Measurements from ENCODE around the gene POMT1. TPM values are rescaled to one million over a fixed set of nuclear protein-coding genes. Genes with fewer than 3 reads are reported as not detected.

Gene POMT1
- total RNA-seq, 1 donor: 24.2 TPM

DNA sequence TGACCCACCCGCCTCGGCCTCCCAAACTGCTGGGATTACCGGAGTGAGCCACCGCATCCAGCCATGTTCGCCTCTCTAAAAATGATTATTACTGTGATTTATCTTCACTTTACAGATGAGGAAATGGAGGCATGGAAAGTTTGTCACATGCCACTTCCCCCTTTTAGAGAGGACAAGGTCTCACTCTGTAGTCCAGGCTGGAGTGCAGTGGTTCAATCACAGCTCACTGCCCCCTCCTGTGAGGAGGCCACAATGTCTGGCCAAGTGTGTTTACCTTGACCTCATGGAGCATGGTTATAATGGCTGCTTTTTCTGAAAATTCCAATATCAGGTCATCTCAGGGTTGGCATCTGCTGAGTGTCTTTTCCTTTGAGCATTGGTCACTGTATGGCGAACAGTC lies 49.3 kb downstream of the POMT1 start:
- DNase-seq (ENCODE audit: low read depth): no peak
- TF ChIP-seq, protein P1, sequence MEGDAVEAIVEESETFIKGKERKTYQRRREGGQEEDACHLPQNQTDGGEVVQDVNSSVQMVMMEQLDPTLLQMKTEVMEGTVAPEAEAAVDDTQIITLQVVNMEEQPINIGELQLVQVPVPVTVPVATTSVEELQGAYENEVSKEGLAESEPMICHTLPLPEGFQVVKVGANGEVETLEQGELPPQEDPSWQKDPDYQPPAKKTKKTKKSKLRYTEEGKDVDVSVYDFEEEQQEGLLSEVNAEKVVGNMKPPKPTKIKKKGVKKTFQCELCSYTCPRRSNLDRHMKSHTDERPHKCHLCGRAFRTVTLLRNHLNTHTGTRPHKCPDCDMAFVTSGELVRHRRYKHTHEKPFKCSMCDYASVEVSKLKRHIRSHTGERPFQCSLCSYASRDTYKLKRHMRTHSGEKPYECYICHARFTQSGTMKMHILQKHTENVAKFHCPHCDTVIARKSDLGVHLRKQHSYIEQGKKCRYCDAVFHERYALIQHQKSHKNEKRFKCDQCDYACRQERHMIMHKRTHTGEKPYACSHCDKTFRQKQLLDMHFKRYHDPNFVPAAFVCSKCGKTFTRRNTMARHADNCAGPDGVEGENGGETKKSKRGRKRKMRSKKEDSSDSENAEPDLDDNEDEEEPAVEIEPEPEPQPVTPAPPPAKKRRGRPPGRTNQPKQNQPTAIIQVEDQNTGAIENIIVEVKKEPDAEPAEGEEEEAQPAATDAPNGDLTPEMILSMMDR (IDR thresholded peaks at IDR 0.05; ENCODE audit: insufficient read depth, low read length): no peak
- H3K4me3 ChIP-seq (ENCODE audit: low read depth, low read length): no peak overlapping the region

DNA sequence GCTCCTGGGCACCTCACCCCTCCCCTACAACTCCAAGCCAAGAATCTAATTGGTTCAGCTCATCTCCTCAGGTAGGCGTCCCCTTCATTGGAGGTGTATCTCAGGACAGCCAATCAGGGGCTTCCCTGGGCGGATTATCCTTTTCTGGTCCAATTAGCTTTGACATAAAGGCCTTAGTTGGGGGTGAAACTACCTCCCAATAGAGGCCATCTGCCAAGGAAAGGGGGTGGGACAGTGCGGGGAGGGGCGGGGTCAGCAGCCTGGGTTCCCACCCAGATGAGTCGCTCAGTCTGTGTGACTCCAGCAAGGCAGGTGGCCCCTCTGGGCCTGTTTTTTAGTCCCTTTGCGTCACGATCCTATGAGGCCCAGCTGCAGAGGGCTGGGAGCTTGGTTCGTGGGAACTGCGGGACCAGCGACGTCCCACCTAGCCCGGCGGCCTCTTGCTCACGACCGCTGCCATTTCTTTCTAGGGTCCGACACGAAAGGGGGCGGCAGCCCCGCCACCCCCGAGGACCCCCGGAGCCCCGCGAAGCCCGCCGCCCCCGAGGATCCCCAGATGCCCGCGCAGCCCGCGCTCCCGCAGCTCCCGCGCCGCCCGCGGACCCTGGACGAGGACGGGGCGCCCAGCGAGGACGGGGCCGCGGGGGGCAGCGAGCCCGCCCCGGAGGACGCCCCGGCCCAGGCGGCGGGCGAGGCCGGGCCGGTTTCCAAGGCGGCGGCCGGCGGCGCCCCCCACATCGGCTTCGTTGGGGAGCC lies 51.5 kb downstream of the POMT1 start:
- no peak overlapping the region for H3K4me3 ChIP-seq (ENCODE audit: low read depth, low read length)
- TF ChIP-seq, protein P1 (IDR thresholded peaks at IDR 0.05; ENCODE audit: insufficient read depth, low read length): no peak
- DNase-seq (ENCODE audit: low read depth): no peak

DNA sequence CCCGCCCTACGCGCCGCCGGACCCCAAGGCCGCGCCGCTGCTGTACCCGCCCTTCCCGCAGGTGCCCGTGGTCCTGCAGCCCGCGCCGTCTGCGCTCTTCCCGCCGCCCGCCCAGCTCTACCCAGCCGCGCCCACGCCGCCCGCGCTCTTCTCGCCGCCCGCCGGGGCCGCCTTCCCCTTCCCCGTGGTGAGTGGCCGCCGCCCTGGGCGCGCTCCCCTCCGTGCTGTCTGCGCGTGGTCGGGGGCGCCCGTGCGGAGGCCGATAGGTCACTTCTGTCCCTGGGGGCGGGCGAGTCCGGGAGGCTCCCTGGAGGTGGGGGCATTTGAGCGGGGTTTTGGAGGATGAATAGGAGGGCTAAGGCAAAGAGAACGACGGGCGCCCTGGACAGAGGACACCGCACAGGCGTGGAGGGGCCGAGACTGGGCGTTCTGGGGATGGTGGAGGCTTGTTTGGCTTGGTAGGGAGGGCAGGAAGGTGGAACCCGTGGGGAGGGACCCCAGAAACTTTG lies 52.2 kb downstream of the POMT1 start:
- no peak for DNase-seq (ENCODE audit: low read depth)
- H3K4me3 ChIP-seq (ENCODE audit: low read depth, low read length): no peak overlapping the region
- TF ChIP-seq, protein P1 (IDR thresholded peaks at IDR 0.05; ENCODE audit: insufficient read depth, low read length): no peak

DNA sequence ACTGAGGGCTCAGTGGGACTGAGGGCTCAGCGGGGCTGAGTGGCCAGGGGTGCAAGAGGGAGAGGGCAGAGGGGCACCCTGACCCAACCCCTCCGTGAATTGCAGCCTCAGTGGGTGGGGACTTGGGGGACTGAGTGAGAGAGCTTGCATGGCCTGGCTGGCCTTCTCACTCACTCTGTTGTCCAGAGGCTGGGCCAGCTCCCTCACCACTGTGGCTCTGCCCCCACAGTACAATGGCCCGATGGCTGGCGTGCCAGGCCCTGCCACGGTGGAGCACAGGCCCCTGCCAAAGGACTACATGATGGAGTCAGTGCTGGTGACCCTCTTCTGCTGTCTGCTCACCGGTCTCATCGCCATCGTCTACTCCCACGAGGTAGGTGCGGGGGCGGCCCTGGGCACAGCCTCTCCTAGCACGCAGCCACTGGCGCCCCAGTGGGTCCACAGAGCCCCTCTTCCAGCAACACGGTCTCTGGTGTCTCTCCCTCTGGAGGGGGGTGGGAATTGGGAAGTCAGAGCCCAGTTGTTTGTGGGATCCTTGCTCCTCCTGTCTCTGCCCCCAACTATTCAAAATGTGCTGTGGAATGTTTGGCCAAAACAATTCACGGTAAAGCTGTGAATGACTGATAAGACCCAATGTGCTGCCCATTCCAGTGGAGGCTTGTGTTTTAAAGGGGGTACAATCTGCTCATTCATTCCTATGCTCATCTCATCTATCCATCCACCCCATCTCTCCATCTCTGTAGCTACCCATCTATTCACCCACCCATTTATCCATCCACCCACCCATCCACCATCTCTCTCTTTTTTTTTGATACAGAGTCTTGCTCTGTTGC lies 53.3 kb downstream of the POMT1 start:
- TF ChIP-seq, protein P1 (IDR thresholded peaks at IDR 0.05; ENCODE audit: insufficient read depth, low read length): no peak
- DNase-seq (ENCODE audit: low read depth): no peak
- no peak overlapping the region for H3K4me3 ChIP-seq (ENCODE audit: low read depth, low read length)

DNA sequence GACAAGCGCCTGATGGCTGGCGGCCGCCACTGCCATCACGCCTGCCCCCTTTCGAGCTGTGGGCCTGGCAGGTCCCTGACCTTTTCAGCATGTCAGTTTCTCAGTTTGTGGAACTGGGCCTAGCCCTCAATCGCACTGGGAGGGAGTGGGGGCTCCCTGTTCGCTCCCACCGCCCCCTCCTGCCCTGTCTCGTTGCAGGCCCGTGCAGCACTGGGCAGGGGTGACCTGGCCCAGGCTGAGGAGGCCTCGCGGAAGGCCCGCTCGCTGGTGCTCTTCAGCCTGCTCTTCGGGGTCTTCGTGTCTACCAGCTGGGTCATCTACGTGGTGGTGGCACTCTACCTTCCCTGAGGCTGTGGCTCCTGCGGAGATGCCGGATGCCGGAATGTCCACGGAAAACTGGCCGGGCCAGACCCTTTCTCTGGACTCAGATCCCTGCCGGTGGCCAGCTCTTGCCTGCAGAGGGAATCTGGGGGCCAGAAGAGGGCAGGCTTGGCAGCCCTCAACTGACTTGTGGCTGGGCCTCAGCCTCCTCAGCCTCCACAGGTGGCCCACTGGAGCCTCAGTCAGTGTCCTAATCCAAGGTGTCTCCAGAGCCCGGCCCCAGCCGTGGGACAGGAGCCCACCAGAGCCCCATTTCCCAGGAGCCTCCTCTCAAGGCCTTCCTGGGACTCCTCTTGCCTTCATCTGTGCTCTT lies 55.3 kb downstream of the POMT1 start:
- TF ChIP-seq, protein P1 (IDR thresholded peaks at IDR 0.05; ENCODE audit: insufficient read depth, low read length): no peak
- no peak for DNase-seq (ENCODE audit: low read depth)
- H3K4me3 ChIP-seq (ENCODE audit: low read depth, low read length): no peak overlapping the region

DNA sequence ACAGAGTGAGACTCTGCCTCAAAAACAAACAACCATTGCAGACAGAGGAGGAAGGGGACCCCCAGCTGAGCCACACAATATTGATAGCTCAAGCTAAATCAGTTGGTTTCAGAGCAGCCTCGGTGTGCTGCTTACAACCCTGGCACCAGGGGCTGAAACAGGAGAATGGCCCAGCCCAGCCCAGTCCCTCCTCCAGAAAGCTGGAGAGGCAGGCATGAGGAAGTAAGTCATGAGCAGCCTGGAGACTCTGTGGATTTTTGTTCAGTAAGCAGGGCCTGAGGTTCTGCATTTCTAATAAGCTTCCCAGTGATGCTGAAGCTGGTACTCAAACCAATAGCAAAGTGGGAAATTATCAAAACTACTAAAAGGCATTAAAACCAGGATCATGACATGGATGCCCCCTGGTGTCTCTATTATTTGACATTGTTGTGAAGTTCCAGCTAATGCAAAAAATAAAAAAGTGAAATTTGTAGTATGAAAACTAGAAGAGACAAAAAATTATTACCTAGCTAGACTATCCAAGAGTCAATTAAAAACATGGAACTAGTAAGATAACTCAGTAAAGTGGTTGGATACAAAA lies 56.8 kb downstream of the POMT1 start:
- no peak for DNase-seq (ENCODE audit: low read depth)

More for the DNA sequence above, 56.8 kb downstream of the POMT1 start:
- TF ChIP-seq, protein P1 (IDR thresholded peaks at IDR 0.05; ENCODE audit: insufficient read depth, low read length): no peak
- no peak overlapping the region for H3K4me3 ChIP-seq (ENCODE audit: low read depth, low read length)
